Bronchial epithelial cell (primary cell): ENCODE data around the gene STX19. TPM values are rescaled to one million over a fixed set of nuclear protein-coding genes. Genes with fewer than 3 reads are reported as not detected.
"Not testable (repeated sequence)": the region's sequence is repeated elsewhere in the genome, so short reads cannot be mapped to it uniquely, and the experiment has no call there.

ENCODE experiments used
- DNase-seq: peaks from one replicate; pipeline ENCODE4 v3.0.0-alpha.2; 2010; ENCODE audit warnings: low read depth
- FAIRE-seq: peaks from 2 replicates; lab custom pipeline; 2011; peaks lifted over from hg19 to GRCh38; lab: Jason Lieb, UNC
- H3K27me3 ChIP-seq: 2 replicates; pipeline ENCODE4 v1.5.1; 2011; ENCODE audit warnings: low read length; ENCODE audit not compliant: control insufficient read depth, insufficient read depth
- H3K36me3 ChIP-seq: 2 replicates; pipeline ENCODE4 v1.5.1; 2011; ENCODE audit warnings: low read length; ENCODE audit not compliant: control insufficient read depth, insufficient read depth
- H3K4me3 ChIP-seq: 2 replicates; pipeline ENCODE4 v1.5.1; 2011; ENCODE audit warnings: mild to moderate bottlenecking, low read depth, low read length, control low read depth
- CTCF ChIP-seq: IDR thresholded peaks from 2 replicates; pipeline ENCODE4 v1.5.1; 2011; ENCODE audit warnings: mild to moderate bottlenecking, moderate library complexity, low read length, control low read depth, inconsistent platforms; ENCODE audit not compliant: insufficient read depth, severe bottlenecking
- total RNA-seq: library from RNA; depleted of rRNA; stranded (reverse); fragments of >200 nt; gene quantifications from 2 replicates; pipeline ENCODE4 v1.2.1, GENCODE V29; 2014

Gene STX19
- total RNA-seq, 1 donor from 2014 or later: 0.53 TPM

GRCh38 chr3:94062513-94063404 lies 34.4 kb upstream of the STX19 start, which contains the start of the genes DHFR2 and NSUN3:
Gene DHFR2, minus strand, starts transcription at chr3:94062916. Its CDS starts 1,405 bp downstream, at chr3:94061511.
Gene NSUN3, plus strand, starts transcription at chr3:94063061. Its CDS starts 66 bp downstream, at chr3:94063127.
- peaks cover 2% of the 10 kb centered on the region for H3K36me3 ChIP-seq
- DNase-seq (peak; percentile 96), FAIRE-seq (no peak)
- H3K27me3 ChIP-seq: no peaks in the 10 kb centered on the region
- no peak for TF ChIP-seq CTCF
- peak within 1 kb of the TSS; percentile 82 for H3K4me3 ChIP-seq

- H3K27me3 ChIP-seq: no peaks in the 10 kb centered on the region
- no peak for TF ChIP-seq CTCF
- no peaks in the 10 kb centered on the region for H3K36me3 ChIP-seq
- no peak for DNase-seq
- FAIRE-seq: no peak
- H3K4me3 ChIP-seq: no peak overlapping the region
These were observed 32.9 kb upstream of the STX19 start for GRCh38 chr3:94061297-94061696.

GRCh38 chr3:94050546-94050945 lies 22.1 kb upstream of the STX19 start:
- no peak for TF ChIP-seq CTCF
- DNase-seq (no peak), FAIRE-seq (no peak)
- H3K4me3 ChIP-seq: no peak overlapping the region
- H3K27me3 ChIP-seq: no peaks in the 10 kb centered on the region
- no peaks in the 10 kb centered on the region for H3K36me3 ChIP-seq

- DNase-seq: no peak
- H3K27me3 ChIP-seq: no peaks in the 10 kb centered on the region
- no peak overlapping the region for H3K4me3 ChIP-seq
- TF ChIP-seq CTCF: no peak
- no peak for FAIRE-seq
- no peaks in the 10 kb centered on the region for H3K36me3 ChIP-seq
These were observed 20.9 kb upstream of the STX19 start for GRCh38 chr3:94049267-94049666.

DNA sequence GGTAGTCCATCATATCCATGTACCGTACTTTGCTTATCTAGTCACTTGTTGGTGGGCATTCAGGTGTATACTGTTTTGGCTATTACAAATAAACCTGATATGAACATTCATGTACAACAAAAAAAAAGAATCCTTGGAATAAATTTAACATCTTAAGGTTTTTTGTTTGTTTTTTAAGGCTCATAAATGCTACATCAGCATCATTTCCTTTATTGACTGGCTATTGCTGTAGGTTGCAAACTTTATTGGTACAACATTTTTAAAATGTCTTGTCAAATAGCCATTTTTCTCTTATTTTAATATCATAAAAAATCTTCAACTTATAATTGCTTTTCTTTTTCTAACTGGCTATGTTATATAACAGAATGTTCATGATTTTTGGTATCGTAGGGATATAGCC lies 18.1 kb upstream of the STX19 start:
- no peak overlapping the region for H3K4me3 ChIP-seq
- no peak for FAIRE-seq
- H3K27me3 ChIP-seq: no peaks in the 10 kb centered on the region
- H3K36me3 ChIP-seq: no peaks in the 10 kb centered on the region
- no peak for TF ChIP-seq CTCF
- DNase-seq: no peak

DNA sequence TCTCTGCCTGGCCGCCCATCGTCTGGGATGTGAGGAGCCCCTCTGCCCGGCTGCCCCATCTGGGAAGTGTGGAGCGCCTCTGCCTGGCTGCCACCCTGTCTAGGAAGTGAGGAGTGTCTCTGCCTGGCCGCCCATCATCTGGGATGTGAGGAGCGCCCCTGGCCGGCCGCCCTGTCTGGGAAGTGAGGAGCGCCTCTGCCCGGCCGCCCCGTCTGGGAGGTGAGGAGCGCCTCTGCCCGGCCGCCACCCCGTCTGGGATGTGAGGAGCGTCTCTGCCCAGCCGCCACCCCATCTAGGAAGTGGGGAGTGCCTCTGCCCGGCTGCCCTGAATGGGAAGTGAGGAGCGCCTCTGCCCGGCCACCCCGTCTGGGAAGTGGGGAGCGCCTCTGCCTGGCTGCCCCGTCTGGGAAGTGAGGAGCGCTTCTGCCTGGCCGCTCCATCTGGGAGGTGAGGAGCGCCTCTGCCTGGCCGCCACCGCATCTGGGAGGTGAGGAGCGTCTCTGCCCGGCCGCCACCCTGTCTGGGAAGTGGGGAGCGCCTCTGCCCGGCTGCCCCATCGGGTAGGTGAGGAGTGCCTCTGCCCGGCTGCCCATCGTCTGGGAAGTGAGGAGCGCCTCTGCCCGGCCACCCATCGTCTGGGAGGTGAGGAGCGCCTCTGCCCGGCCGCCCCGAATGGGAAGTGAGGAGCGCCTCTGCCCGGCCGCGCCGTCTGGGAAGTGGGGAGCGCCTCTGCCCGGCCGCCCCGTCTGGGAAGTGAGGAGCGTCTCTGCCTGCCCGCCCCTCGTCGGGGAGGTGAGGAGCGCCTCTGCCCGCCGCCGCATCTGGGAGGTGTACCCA lies 15.9 kb upstream of the STX19 start:
- FAIRE-seq, H3K27me3 ChIP-seq, DNase-seq, H3K36me3 ChIP-seq, H3K4me3 ChIP-seq: not testable (repeated sequence)
